ENCODE data around the gene ANO4.

Gene ANO4

DNA sequence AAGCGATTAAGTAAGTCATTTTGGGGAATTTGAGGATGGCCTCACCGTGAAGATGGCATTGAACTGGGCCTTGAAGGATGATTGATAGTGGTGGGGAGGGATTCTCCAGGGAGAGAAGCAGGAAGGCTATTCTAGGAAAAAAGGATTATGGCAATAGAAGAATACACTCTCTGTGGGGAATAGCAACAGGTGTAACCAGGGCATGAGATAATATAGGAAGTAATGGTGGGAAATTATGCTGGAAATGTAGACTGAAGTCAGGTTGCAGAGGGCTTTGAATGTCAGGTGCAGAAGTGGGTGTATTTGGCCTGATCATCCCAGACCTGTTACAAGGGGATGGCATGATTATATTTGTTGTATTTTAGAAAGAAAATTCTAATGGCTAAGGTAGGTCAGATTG is 4.6 kb upstream of the ANO4 start:
- Histone ChIP-seq H3K9me2 (replicated peaks; ENCODE audit: insufficient read depth, low read length) (no peaks in the 10 kb centered on the region; the same call in 1 of the 2 replicates), H3K27me3 (ENCODE audit: low read length) (no peaks in the 10 kb centered on the region), H3K27ac (ENCODE audit: low read depth, low read length) (no peak overlapping the region), H3K36me3 (ENCODE audit: low read length) (no peaks in the 10 kb centered on the region), H2AFZ (ENCODE audit: low read depth, low read length, severe bottlenecking) (no peak overlapping the region), H3K4me2 (ENCODE audit: low read depth, low read length, poor library complexity, severe bottlenecking) (no peak overlapping the region), H3K4me3 (ENCODE audit: insufficient read depth, low read length, poor library complexity, severe bottlenecking) (no peak overlapping the region), H3K9me3 (ENCODE audit: insufficient read depth, low read length) (no peaks in the 10 kb centered on the region), H3F3A (ENCODE audit: insufficient read depth) (no peaks in the 10 kb centered on the region), H3K79me2 (ENCODE audit: insufficient read depth, low read length) (no peaks in the 10 kb centered on the region), H4K20me1 (ENCODE audit: low read depth, low read length) (no peaks in the 10 kb centered on the region), H3K9ac (ENCODE audit: low read length) (no peak overlapping the region)
- no peak for TF ChIP-seq EZH2phosphoT487 (conservative IDR thresholded peaks at IDR 0.05; ENCODE audit: low read length)
- TF ChIP-seq, protein P1, sequence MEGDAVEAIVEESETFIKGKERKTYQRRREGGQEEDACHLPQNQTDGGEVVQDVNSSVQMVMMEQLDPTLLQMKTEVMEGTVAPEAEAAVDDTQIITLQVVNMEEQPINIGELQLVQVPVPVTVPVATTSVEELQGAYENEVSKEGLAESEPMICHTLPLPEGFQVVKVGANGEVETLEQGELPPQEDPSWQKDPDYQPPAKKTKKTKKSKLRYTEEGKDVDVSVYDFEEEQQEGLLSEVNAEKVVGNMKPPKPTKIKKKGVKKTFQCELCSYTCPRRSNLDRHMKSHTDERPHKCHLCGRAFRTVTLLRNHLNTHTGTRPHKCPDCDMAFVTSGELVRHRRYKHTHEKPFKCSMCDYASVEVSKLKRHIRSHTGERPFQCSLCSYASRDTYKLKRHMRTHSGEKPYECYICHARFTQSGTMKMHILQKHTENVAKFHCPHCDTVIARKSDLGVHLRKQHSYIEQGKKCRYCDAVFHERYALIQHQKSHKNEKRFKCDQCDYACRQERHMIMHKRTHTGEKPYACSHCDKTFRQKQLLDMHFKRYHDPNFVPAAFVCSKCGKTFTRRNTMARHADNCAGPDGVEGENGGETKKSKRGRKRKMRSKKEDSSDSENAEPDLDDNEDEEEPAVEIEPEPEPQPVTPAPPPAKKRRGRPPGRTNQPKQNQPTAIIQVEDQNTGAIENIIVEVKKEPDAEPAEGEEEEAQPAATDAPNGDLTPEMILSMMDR (IDR thresholded peaks at IDR 0.05; ENCODE audit: insufficient read depth, low read length, poor library complexity, severe bottlenecking), result no peak

- no peaks in the 10 kb centered on the region for H4K20me1 ChIP-seq (ENCODE audit: low read depth, low read length)
- no peaks in the 10 kb centered on the region for H3K36me3 ChIP-seq (ENCODE audit: low read length)
These were observed 4.0 kb upstream of the ANO4 start for GRCh38 chr12:100790552-100790951.

DNA sequence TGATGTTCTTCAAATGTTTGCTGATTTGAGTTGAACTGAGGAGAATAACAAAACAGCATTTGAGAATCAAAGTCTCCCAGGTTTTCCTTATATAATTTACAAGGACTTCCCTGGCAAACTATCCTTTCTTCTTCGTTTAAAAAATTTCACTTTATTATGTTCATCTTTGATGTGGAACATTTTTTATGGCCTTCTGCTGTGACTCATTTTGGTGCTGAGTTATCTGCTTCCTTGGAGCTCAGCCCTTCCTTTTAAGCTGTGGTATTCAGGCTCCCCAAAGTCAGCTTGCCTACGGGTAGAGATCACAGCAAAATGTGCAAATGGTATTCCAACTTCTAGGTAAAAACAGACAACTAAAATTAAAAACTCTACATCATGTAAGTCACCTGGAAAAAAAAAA is 1.4 kb upstream of the ANO4 start:
- no peak overlapping the region for H3K4me2 ChIP-seq (ENCODE audit: low read depth, low read length, poor library complexity, severe bottlenecking)
- TF ChIP-seq, protein P1 (IDR thresholded peaks at IDR 0.05; ENCODE audit: insufficient read depth, low read length, poor library complexity, severe bottlenecking), result no peak
- no peak for TF ChIP-seq EZH2phosphoT487 (conservative IDR thresholded peaks at IDR 0.05; ENCODE audit: low read length)
- H3K9me3 ChIP-seq (ENCODE audit: insufficient read depth, low read length), result no peaks in the 10 kb centered on the region
- no peaks in the 10 kb centered on the region for H3K9me2 ChIP-seq (replicated peaks; ENCODE audit: insufficient read depth, low read length)
- H2AFZ ChIP-seq (ENCODE audit: low read depth, low read length, severe bottlenecking), result no peak overlapping the region
- no peak overlapping the region for H3K9ac ChIP-seq (ENCODE audit: low read length)
- H3F3A ChIP-seq (ENCODE audit: insufficient read depth), result no peaks in the 10 kb centered on the region
- no peaks in the 10 kb centered on the region for H3K27me3 ChIP-seq (ENCODE audit: low read length)
- H3K36me3 ChIP-seq (ENCODE audit: low read length), result no peaks in the 10 kb centered on the region
- no peak overlapping the region for H3K4me3 ChIP-seq (ENCODE audit: insufficient read depth, low read length, poor library complexity, severe bottlenecking)
- H3K27ac ChIP-seq (ENCODE audit: low read depth, low read length), result no peak overlapping the region
- H4K20me1 ChIP-seq (ENCODE audit: low read depth, low read length), result no peaks in the 10 kb centered on the region
- H3K79me2 ChIP-seq (ENCODE audit: insufficient read depth, low read length), result no peaks in the 10 kb centered on the region

More at GRCh38 chr12:100790552-100790951, 4.0 kb upstream of the ANO4 start:
- H3K27ac ChIP-seq (ENCODE audit: low read depth, low read length), result no peak overlapping the region
- H3K9me3 ChIP-seq (ENCODE audit: insufficient read depth, low read length), result no peaks in the 10 kb centered on the region
- H3K27me3 ChIP-seq (ENCODE audit: low read length), result no peaks in the 10 kb centered on the region
- no peaks in the 10 kb centered on the region for H3K79me2 ChIP-seq (ENCODE audit: insufficient read depth, low read length)
- no peak overlapping the region for H3K9ac ChIP-seq (ENCODE audit: low read length)
- no peaks in the 10 kb centered on the region; the same call in 1 of the 2 replicates for H3K9me2 ChIP-seq (replicated peaks; ENCODE audit: insufficient read depth, low read length)
- no peak for TF ChIP-seq EZH2phosphoT487 (conservative IDR thresholded peaks at IDR 0.05; ENCODE audit: low read length)
- TF ChIP-seq, protein P1 (IDR thresholded peaks at IDR 0.05; ENCODE audit: insufficient read depth, low read length, poor library complexity, severe bottlenecking), result no peak
- no peak overlapping the region for H3K4me2 ChIP-seq (ENCODE audit: low read depth, low read length, poor library complexity, severe bottlenecking)
- H3F3A ChIP-seq (ENCODE audit: insufficient read depth), result no peaks in the 10 kb centered on the region
- H3K4me3 ChIP-seq (ENCODE audit: insufficient read depth, low read length, poor library complexity, severe bottlenecking), result no peak overlapping the region
- no peak overlapping the region for H2AFZ ChIP-seq (ENCODE audit: low read depth, low read length, severe bottlenecking)

Data from SU-DHL-6 (cell line).